ENCODE data around the gene GPR61.

DNA sequence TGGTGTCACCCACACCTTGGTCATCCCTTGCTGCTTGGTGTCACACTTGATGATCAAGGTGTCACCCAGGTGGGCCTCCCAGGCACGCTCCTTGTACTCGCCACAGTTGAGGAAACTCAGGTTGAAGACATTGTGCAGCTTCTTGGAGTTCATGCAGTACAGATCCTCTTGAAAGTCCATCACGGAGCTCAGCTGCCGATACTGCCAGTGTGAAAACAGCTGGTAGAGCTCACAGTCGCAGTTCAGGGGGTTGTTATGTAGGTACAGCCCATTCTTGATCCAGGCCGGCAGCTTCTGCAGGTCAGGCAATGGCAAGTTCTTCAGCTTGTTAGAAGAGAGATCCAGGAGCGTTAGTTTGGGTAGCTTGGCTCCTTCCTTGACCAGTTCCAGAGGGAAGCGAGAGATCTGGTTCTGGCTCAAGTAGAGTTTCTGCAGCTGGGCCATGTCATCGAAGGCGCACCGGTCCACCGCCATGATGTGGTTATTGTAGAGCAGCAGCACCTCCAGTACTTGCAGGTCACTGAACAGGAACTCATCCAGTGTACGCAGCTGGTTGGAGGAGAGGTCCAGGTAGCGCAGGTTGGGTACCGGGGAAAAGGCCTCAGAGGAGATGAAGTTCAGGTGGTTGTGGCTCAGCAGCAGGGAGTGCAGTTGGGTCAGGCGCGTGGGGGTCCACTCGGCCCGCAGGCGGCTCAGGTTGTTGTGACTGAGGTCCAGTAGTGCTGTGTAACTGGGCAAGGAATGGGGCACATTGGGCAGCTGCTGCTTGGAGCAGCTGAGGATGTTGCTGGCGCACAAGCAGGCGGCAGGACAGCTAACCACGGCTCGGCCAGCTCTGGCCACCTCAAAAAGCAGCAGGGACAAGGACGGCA, 31.4 kb upstream of the GPR61 start:
- TF ChIP-seq, protein P1, sequence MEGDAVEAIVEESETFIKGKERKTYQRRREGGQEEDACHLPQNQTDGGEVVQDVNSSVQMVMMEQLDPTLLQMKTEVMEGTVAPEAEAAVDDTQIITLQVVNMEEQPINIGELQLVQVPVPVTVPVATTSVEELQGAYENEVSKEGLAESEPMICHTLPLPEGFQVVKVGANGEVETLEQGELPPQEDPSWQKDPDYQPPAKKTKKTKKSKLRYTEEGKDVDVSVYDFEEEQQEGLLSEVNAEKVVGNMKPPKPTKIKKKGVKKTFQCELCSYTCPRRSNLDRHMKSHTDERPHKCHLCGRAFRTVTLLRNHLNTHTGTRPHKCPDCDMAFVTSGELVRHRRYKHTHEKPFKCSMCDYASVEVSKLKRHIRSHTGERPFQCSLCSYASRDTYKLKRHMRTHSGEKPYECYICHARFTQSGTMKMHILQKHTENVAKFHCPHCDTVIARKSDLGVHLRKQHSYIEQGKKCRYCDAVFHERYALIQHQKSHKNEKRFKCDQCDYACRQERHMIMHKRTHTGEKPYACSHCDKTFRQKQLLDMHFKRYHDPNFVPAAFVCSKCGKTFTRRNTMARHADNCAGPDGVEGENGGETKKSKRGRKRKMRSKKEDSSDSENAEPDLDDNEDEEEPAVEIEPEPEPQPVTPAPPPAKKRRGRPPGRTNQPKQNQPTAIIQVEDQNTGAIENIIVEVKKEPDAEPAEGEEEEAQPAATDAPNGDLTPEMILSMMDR (IDR thresholded peaks at IDR 0.05), result no peak
- no peak for TF ChIP-seq POLR2A (IDR thresholded peaks at IDR 0.05)

Data from tibial nerve (tissue), 3 donors.